HEK293 (cell line): ENCODE data around the gene GHRHR.

Experiments used
- HOXD13 ChIP-seq: sonication (generic); formaldehyde crosslinking; IDR thresholded peaks from 2 replicates; pipeline ENCODE4 v1.8.0; 2022; ENCODE audit warnings: missing genetic modification reagents, borderline replicate concordance
- ZNF24 ChIP-seq: fragments of 450-650 bp; formaldehyde crosslinking; IDR thresholded peaks from 2 replicates; pipeline ENCODE4 v1.5.1; 2016; ENCODE audit warnings: missing biosample characterization, missing genetic modification characterization
- ZNF266 ChIP-seq: fragments of 450-650 bp; formaldehyde crosslinking; IDR thresholded peaks from 2 replicates; pipeline ENCODE4 v1.5.1; 2016; ENCODE audit warnings: missing biosample characterization, missing genetic modification characterization, low read depth
- ZNF354C ChIP-seq: fragments of 450-650 bp; formaldehyde crosslinking; IDR thresholded peaks from 2 replicates; pipeline ENCODE4 v1.5.1; 2016; ENCODE audit warnings: missing biosample characterization, missing genetic modification characterization, low read depth, borderline replicate concordance
- ZNF501 ChIP-seq: fragments of 450-650 bp; formaldehyde crosslinking; IDR thresholded peaks from 2 replicates; pipeline ENCODE4 v1.5.1; 2016; ENCODE audit warnings: missing biosample characterization, missing genetic modification characterization
- ZNF558 ChIP-seq: fragments of 450-650 bp; formaldehyde crosslinking; IDR thresholded peaks from 2 replicates; pipeline ENCODE4 v1.5.1; 2016; ENCODE audit warnings: missing biosample characterization, missing genetic modification characterization
- ZNF654 ChIP-seq: fragments of 450-650 bp; formaldehyde crosslinking; IDR thresholded peaks from 2 replicates; pipeline ENCODE4 v1.5.1; 2016; ENCODE audit warnings: low read depth, missing biosample characterization, missing genetic modification characterization
- ZSCAN30 ChIP-seq: fragments of 450-650 bp; IDR thresholded peaks from 2 replicates; pipeline ENCODE4 v1.5.1; 2018; ENCODE audit warnings: missing biosample characterization, mild to moderate bottlenecking, missing genetic modification characterization, moderate library complexity
- TF ChIP-seq, protein P1 (sequence below): fragments of 450-650 bp; formaldehyde crosslinking; IDR thresholded peaks from 2 replicates; pipeline ENCODE4 v1.5.1; 2016; ENCODE audit warnings: missing biosample characterization, missing genetic modification characterization

DNA sequence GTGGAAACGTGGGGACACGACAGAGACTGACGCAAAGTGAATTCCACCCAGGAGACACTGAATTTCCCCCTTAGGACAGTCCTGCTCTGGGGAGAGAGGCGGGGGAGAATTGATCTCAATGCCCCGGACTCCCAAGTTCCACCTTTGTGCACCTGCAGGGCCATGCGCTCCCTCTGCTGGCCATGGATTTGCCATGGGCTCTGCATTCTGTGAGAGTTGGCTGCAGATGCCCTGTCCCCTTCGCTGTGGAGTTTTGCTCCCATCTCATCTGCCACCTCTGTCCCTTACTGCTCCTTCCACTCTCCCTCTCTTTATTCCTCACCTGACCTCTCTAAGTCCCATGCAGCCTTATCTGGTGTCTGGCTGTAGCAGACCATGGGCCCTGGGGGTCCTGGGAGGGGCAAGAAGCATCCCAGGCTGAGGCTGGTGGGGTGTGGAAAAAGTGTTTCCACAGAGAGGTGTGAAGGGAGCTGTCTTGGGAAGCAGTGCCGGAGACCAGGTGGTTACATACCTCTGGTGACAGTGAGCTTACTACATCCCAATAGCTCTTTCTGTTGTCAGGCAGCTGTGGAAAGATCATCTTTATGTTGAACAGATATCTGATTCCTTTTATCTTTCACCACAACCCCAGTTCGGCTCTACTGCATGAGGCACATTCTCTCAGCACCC, 14.3 kb downstream of the GHRHR start:
- TF ChIP-seq ZNF266 (tag by site-specific recombination): no peak
- TF ChIP-seq HOXD13 (CRISPR knock-in tag): no peak
- TF ChIP-seq, protein P1, sequence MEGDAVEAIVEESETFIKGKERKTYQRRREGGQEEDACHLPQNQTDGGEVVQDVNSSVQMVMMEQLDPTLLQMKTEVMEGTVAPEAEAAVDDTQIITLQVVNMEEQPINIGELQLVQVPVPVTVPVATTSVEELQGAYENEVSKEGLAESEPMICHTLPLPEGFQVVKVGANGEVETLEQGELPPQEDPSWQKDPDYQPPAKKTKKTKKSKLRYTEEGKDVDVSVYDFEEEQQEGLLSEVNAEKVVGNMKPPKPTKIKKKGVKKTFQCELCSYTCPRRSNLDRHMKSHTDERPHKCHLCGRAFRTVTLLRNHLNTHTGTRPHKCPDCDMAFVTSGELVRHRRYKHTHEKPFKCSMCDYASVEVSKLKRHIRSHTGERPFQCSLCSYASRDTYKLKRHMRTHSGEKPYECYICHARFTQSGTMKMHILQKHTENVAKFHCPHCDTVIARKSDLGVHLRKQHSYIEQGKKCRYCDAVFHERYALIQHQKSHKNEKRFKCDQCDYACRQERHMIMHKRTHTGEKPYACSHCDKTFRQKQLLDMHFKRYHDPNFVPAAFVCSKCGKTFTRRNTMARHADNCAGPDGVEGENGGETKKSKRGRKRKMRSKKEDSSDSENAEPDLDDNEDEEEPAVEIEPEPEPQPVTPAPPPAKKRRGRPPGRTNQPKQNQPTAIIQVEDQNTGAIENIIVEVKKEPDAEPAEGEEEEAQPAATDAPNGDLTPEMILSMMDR: peak; percentile 45
- TF ChIP-seq ZNF354C (tag by site-specific recombination): no peak
- peak; percentile 16; the same call in 1 of the 2 replicates for TF ChIP-seq ZNF654 (tag by site-specific recombination)
- no peak for TF ChIP-seq ZNF558 (tag by site-specific recombination)
- no peak for TF ChIP-seq ZNF501 (tag by site-specific recombination)
- TF ChIP-seq ZNF24 (tag by site-specific recombination): no peak
- no peak for TF ChIP-seq ZSCAN30 (tag by site-specific recombination)
